GM21619 (cell line): ENCODE measurements around the gene MRPL34.

Source experiments
- ATAC-seq: cut with Tn5 transposase; IDR thresholded peaks from one replicate; pipeline ENCODE4 v1.9.1; 2021; ENCODE audit not compliant: unreplicated experiment

Gene MRPL34

DNA sequence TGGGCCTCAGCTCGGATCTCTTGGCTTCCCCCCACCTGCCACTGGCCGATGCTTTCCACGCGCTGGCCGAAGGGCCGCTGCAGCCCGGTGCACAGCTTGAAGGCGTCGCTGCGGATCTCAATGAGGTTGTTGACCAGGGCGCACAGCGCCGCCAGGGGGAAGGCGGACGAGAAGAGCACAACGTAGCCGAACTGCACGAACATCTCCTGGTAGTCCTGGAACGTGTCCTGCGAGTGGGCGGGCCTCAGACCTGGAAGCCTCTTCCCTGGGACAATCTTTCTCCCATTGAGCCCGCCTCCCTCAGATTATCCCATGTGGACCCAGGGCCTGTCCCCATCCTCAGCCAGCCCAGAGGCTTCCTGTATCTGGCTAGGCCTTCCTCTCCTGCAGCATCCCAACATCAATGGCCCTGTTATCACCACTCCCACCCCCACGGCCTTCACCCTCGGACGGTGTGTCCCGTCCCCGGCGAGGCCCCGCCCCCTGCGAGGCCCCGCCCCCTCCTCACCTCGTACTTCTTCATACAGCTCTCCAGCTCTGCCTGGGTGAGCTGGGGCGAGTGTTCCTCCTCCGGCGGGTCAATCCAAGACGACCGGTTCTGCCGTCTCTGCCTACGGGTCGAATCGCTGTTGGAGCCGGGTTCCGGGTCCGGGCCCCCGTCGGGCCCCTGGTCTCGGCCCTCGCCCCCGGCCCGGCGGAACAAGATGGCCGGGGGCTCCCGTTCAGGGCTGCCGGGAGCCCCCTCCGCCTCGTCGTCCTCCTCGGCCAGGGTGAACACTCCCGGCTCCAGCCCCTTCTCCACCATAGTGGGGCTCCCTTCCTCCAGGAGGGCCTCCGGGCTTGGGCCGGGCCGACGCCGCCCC lies 22.2 kb downstream of the MRPL34 start:
- ATAC-seq: no peak

DNA sequence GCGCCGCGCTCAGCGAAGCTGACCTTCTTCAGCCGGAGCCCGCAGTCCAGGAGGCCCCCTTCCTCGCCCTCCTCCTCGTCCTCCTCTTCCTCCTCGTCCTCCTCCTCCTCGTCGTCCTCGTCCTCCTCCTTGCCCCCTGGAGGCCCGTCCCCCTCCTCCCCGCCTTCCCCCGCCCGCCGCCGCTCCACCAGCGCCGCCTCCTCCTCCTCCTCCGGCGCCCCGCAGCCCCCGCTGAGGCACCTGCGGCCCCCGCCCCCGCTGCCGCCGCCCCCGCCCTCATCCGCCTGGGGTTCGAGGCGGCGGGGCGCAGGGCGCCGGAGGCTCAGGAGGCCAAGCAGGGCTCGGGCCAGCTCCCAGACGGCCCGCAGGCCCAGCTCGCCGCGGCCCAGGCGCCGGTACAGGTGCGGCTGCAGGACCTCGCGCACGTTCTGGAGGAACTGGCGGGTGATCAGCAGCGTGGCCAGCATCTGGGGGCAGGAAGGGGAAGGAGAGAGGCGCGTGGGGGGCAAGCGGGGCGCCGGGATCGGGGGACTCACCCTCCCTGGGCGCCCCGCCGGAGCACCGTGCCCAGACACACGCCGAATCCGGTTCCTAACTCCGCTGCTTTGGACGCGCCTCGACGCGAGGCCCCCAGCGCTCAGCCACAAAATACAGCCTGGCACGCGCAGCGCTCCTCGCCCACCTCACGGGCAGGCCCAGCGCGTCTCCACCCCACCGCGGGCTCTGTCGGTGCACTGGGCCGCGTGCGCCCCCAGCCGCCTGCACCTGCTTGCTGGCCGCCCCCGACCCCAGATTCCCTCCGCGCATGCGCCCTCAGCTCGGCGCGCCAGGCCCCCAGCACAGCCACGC lies 23.1 kb downstream of the MRPL34 start:
- ATAC-seq: no peak

DNA sequence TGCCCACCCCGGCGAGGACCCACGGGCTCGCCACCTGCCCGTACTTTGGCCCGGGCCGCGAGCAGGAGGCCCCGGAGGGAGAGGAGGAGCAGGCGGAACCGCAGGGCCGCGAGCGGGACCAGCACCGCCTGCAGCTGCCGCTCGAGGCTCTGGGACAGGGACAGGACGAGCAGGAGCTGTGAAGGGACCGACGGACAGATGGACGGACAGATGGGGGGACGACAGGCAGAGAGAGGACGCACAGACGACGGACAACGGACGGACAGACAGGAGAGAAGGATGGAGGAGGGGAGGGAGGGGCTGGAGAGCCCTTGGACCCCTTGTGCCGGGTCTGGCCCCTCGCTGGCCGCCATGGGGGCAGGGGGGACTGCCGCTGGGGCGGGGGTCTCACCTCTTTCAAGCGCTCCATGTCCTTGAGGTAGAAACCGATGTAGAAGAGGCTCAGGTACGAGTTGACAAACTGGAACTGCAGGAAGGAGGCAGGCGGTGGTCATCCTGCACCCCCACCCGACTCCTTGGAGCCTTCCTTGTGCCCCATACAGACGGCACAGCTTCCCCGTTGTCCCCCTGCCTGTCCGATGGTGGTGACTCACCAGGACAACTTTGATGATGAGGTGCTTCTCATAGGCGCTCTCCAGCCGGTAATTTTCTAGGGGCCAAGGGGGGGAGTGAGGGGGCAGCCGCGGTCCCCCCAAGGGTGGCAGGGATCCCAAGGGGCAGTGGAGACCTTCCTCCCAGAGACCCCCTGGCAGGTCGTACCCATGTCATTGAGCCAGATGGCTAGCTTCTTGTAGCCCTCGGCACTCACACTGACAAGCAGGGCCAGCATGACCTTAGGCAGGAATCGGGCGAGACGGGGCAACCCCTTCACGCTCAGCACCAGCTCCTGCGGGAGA lies 23.9 kb downstream of the MRPL34 start:
- no peak for ATAC-seq

- no peak for ATAC-seq
Observed at GRCh38 chr19:17330262-17331044, 24.8 kb downstream of the MRPL34 start.

DNA sequence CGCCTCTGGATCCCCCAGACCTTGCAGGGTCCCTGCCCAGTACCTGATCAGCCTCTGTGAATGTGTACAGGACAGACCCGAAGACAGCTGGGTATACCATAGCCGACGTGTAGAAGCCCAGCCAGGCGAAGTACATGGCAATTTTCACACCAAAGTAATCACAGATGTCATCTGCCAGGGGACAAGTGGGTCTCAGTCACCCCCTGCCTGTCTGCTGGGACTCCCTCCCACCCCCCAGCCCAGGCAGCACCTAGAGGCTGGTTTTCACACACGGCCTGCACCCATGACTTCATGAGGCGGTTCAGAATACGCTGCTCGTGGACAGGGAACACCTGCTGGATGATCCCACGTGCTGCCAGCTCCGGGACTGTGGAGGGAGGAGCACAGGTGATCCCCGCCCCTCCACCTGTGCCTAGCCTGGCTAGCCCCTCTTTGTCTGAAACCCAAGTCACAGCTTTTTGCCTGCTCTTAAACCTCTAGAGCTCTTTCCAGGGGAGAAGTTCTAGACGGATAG lies 25.4 kb downstream of the MRPL34 start:
- no peak for ATAC-seq

GRCh38 chr19:17332360-17332676 lies 26.6 kb downstream of the MRPL34 start:
- ATAC-seq: no peak

- no peak for ATAC-seq
Observed at GRCh38 chr19:17332677-17333581, 27.3 kb downstream of the MRPL34 start.

GRCh38 chr19:17333611-17334413 lies 28.1 kb downstream of the MRPL34 start:
- ATAC-seq: no peak

DNA sequence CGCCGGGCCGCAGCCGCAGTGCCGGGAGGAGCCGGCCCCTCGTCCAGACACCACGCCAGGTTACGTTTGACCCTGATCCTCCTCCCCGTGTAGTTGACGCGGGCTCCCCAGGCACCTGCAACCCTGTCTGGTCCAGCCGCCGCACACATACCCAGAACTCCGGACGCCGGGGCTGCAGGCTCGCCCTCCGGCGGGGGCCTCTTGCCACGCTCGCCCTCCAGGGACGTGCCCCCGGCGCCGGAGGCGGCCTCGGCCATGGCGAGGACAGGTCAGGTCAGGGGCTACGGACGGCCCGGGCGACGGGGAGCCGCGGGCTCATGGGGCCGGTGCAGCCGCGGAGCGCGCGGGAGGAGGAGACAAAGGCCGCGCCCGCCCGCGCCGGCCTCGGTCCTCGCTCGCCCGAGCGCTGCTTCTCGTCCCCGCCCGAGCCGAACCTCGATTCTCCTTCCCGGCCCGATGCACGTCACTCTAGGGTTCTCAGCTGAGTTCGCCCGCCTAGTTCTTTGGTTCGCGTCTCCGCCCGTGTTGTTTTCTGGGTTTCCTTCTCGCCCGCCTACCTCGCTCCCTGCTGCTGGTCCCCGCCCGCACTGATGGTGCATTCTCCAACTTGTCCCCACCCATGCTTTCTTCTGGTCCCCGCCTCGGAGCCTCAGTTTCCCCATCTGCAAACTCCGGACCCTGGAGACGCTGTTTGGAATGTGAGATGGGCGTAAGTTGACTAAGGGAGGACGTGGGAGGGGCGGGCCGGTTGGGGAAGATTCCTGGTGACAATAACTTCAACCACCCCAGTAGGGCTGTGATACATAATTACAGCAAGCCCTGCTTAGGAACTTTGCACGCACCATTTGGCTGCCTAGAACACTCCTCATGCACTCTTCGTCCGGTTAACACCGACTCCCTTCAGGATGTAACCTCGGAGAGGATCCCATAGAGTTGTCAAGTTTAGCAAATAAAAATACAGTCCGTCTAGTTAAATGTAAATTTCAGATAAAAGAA lies 29.0 kb downstream of the MRPL34 start, which contains the start of gene ANO8:
TSS of gene ANO8 (minus strand) at position 442 of the 996 bp plus-strand sequence. CDS start at position 257, 185 bp downstream.
- peak; percentile 43 for ATAC-seq

DNA sequence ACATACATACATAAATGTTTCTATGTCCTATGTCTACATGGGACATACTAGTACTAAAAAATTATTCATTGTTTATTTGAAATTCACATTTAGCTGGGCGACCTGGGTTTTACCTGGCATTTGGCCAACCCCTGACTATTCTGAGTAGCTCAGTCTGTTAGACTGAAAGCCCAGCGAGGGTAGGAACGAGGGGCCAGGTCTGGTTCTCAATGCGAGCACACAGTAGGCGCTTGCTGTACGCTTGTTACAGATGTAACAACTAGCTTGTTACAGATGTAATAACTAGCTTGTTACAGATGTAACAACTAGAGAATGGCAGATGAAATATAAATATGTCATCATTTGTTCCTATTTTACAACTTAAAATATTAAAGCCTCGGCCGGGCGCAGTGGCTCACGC lies 29.9 kb downstream of the MRPL34 start:
- no peak for ATAC-seq

DNA sequence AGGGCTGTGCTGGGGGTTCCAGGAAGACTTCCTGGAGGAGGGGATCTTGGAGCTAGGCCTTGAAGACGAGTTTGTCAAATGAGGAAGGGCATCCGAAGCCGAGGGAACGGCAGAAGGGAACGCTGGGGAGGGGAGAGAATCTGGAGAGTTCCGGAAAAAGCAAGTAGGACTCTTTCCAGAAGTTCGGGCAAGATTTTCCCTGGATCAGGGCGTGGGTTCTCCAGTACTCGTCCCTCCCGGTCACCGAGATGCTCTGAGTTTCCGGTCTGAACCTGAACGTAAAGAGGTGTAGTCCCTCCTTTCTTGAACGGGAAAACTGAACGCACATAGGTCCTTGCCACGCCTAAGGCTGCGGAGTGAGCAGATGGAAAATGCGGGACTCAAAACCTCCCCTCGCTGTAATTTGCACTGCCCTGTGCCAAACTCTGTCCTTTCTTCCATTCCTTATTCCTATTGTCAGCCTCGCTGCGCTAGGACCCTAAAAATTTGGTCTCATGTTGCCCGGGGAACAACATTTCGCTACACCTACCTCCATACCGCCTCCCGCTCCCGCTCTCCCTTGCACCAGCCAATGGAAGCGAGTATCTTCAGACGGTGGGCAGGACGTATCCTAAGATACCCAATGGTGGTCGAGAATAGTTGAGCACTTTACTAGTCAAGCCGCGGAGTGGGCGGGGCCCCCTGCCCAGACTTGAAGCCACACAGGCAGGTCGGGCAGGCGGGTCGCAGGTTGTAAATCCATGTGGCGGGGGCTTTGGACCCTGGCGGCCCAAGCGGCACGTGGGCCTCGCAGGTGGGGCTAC lies 31.4 kb downstream of the MRPL34 start, which contains the start of gene GTPBP3:
TSS of gene GTPBP3 (plus strand) at position 682 of the 803 bp plus-strand sequence. CDS start at position 741, 59 bp downstream.
- peak; percentile 59 for ATAC-seq

- no peak for ATAC-seq
Observed at GRCh38 chr19:17337675-17338432, 32.2 kb downstream of the MRPL34 start.

GRCh38 chr19:17338433-17339078 lies 32.9 kb downstream of the MRPL34 start:
- ATAC-seq: no peak

- ATAC-seq: no peak
Observed at GRCh38 chr19:17339088-17339741, 33.5 kb downstream of the MRPL34 start.
